ENCODE data around the gene ZNF385B.
"Not testable (repeated sequence)": the region's sequence is repeated elsewhere in the genome, so short reads cannot be mapped to it uniquely, and the experiment has no call there.

ZNF385B gene

DNA sequence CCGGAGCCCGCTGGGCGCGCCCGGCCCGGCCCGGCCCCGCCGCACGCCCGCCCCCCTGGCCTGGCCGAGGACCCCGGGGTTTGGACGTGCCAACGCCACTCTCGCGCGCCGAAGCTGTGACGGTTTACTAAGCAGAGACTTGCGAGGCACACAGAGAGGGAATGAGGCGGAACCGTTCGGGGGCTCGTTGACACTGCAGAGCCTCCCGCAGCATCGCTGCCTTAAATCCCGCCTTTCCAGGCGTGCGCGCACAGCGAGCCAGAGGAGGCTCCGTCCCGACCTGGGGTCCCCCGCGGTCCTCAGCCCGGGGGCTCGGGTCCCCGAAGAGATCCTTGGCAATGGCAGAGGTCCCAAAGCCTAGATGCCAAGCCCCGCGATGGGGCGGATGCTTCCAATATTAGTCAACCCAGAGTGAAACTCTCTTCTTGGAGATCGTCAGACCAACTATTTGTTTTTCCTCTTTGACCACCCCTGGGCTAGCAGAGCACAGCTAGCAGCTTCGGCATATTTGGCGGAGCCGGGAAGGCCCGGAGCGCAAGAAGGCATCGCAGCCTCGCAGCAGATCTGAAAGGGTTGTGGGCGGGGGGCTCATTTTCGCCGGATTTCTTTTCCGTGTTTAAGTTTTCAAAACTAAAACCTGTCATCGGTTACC lies at the start of gene ZNF385B:
TSS of gene ZNF385B (minus strand) at position 197 of the 652 bp plus-strand sequence.
- no peak for DNase-seq

DNA sequence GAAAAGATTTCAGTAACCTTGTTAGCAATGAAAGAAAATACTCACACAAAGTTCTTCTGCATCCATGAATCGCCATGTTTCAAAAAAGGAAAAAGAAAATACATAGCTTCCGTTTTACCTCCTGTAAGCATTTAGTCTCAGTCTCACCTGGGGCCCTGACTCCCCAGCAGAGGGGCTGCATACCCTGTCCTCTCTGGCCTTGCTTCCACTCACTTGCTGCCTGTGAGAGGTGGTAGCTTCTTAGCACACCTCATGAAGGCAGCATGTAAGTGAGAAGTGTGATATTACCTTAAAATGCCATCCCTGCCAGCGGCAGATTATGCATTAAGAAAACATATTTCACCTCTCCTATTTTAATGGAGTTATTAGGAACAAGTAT lies 49.3 kb upstream of the ZNF385B start:
- DNase-seq = no peak

DNA sequence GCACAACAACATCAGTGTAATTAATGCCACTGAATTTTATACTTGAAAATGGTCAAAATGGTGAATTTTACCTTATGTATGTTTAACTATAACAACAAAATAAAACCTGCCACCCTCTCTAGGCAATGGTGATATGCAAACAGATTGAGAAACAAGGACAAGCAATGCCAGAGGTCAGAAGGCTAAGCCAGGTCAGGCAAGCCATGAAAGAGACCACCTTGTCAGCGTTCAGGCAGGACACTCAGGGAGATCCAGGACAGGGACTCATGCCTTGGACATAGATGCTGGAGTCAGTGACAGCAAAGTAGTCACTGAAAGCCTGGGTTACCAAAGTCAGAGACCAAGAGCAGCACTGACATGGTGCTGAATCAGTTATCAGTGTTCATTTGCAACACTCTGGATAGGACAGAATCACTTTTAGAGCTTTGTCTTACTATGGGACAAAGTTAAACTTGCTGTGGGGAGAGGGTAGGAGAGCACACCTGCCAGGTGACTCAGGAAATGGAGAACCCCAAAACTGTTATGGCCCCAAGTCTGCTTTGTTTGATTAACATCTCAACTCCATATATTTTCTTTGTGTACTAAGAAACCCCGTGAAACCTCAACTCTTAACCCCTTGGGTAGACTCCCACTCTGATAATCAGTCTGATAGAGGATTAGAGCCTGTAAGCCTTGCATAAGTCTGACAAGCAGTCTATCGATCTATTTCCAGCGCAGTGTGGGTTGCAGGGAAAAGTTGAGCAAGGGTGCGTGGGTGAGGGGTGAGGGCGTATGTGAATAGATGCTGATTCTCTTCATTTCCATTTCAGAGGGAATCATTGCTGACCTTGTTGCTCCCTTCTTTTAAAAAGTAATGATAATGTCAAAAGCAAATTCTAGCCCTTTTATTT lies 48.7 kb upstream of the ZNF385B start:
- DNase-seq = no peak

DNA sequence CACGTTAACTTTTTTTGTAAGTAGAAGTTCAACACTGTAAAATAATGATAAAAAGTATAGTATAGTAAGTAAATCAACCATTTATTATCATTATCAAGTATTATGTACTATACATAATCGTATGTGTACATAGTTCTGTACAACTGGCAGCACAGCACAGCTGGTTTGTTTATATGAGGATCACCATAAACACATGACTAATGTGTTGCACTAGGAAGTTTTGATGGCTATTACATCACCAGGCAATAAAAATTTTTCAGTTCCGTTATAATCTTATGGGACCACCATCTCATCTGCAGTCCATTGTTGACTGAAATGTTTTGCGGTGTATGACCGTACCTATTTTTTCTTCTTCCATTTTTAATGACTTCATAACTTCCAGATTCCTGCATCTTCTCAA lies 39.2 kb upstream of the ZNF385B start:
- DNase-seq = no peak

DNA sequence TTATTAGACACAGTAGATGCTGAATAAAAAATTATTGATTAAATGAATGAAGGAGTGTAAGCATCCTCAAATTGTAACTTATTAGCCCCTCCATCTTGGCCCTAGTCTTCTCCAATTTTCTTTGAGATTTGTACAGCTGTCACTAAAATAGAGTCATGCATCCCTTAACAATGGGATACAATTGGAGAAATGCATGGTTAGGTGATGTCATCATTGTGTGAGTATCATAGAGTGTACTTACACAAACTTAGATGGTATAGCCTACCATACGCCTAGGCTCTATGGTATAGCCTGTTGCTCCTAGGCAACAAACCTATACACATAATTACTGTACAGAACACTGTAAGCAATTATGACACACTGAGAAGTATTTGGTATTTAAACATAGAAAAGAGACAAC lies 38.3 kb upstream of the ZNF385B start:
- no peak for DNase-seq

DNA sequence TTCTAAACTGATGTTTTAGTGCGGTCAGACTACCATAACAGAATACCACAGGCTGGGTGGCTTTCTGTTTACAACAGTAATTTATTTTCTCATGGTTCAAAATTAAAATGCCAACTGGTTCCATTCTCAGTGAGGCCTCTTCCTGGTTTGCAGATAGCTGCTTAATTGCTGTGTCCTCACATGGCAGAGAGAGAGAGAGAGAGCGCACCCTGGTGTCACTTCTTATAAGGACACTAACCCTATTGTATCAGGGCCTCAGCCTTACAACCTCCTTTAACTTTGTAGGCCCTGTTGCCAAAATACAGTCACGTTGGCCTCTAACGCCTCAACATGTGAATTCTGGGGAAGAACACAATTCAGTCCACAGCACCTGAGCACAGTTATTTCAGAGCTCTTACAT lies 37.5 kb upstream of the ZNF385B start:
- DNase-seq = no peak

DNA sequence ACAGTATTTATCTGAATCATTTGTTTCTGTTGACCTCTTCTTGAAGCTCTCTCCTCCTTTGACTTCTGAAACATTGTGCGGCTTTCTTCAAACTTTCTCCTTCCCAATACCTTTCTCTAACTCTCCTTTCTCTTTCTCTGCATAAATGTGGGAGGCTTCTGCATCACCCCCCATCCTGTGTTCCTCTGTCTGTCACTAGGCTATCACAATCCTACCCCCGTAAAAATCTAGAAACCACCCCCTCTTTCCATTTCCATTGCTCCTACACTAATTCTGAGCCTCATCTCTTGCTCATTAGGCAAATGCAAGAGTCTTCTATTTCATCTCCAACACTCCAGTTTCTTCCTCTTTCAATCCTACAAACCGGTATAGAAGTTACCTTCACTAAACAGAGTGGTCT lies 32.2 kb upstream of the ZNF385B start:
- DNase-seq = no peak

DNA sequence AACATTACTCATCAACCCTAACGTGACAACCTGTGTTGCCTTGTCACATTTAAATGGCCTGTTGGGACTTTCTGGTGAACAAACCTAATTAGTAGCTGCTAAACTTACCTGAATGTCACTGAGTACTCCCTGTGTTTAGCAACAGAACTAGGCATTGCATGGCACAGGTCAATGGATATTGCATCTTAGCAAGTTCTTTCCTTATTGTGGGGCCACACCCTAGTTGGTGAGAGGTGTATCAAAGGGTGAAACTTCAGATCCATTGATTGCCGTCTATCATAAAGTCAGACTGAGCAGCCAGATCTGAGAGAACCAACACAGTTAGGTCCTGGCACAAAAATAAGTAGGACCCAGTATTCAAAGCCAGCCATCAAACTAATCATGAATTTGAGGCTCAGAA lies 29.8 kb upstream of the ZNF385B start:
- no peak for DNase-seq

DNA sequence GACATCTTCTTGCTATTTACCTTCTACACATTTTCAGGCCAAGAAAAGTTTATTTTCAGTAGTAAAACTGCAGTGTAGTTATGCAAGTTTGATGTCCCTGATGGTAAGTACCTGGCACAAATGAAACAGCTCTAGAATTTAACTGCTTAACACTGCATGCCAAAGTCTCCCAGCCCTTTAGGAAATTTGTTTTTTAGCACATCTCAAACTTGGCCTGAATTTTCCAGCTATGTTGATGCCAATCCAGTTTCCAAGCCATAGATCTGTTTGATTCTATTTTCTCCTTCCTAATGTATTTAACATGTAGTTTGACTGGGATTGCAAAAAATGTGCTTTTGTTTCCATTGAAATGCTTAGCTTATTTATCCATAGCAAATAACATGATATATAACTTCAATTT lies 29.3 kb upstream of the ZNF385B start:
- DNase-seq = no peak

DNA sequence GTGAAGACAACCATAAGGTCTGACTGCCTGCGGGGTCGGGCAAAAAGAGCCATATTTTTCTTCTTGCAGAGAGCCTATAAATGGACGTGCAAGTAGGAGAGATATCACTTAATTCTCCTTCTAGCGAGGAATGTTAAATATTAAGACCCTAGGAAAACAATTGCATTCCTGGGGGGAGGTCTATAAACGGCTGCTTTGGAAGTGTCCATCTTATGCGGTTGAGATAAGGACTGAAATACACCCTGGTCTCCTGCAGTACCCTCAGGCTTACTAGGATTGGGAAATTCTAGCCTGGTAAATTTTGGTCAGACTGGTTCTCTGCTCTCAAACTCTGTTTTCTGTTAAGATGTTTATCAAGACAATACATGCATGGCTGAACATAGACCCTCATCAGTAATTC lies 27.2 kb upstream of the ZNF385B start:
- not testable (repeated sequence) for DNase-seq

DNA sequence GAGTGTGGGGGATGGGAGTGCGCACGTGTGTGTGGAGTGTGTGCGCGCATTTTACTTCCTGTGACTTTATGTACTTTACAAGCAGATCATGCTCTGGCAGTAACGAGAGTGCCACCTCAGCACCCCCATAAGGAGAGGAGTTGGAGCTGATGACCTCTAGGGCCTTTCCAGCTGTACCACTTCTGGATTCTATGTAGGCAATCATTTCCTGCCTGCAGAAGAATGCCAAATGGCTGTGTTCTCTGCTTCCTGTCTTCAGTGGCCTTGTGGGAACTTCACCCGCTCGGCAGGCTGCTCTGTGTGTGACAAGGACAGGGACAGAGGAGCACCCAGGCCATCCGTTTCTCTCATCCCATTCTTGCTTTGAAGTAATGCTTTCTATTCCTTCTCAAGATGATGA lies 22.8 kb upstream of the ZNF385B start:
- no peak for DNase-seq

DNA sequence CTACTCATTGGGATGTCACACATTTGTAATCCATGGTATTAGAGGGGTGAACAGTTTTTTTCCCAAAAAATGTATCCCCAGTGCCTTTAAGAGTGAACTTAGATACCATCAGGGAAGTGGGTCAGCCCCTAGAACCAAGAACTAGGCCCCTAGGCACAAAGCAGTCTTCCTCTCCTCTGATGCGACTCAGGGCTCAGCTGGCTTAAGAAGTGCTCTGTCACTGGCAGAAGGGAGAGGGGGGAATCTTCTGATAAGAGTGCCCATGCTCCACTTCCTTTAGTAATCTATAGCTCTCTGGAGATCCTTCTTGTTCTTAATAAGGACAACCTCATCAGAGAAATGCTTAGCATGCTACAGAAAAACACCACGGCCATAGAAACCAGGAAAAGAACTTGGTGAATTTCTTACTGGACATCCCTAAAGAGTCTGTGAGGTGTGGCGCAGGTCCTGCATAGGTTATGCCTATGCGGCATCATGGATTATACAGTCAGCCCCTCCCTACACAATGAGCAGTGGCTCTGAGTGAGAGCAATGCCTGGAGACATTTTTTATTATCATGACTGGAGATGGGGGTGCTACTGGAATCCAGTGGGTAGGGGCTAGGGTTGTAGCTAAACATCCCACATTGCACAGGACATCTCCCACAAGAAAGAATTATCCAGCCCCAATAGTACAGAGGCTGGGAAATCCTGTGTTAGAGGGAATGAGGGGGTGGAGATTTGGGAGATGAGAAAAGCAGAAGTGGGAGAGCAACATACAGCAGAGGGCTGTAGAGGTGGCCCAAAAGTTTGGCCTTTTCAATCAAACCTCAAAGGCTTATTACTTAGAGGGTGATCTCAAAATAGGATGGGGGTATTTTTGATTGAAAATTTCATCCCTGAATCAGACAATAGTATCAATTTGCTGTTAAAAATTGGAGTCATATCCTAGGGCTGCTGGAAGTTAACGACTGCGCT lies 21.7 kb upstream of the ZNF385B start:
- DNase-seq = no peak

DNA sequence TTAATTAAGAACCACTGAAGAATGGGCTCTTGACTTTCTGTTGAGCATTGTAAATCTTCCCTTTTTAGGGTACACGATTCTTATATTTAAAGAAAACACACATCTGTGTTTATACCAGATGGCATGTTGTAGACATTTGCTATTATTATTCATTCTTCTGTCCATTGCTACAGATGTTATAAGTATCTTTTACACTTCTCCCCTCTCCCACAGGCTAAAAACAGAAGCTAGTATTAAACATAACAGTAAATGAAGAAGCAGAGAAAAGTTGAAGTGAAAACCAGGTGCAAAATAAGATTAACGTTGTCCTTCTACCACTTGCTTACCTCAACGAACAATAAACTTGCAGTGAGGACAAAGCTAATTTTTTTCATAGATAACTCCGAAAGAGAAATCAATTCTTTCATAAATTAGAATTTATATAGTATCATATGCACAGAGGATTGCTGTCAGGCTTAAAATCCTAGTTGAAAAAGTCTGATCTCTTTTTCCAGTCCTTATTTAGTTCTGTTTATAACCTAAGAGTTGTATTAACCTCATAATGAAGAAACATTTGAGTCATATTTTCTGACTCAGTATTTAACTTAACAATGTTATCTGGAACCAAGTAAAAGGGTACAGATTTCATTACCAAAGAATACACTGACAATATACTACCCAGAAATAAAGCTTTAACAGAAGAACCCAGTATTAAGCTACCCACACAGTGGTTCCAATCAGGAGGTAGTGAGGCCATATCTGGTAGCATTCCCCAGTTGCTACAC lies 16.4 kb upstream of the ZNF385B start:
- no peak for DNase-seq

DNA sequence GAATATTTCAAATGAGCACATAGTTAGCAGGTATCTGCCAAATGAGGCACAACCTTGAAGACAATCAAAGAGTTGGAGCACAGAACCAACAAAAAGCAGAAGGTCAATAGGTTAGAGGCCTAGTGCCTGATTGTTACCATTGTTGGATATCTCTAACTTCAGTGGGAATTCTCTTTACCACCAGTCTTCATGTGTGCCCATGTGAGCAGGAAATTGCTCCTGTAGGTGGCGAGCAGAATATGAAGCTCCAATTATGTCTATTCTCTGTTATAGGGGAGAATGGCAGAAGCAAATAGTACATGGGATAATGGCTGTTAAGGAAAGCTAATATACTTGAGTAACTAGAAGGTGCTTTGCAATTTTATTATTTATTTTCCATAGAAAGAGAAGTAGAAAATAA lies 14.9 kb upstream of the ZNF385B start:
- no peak for DNase-seq

DNA sequence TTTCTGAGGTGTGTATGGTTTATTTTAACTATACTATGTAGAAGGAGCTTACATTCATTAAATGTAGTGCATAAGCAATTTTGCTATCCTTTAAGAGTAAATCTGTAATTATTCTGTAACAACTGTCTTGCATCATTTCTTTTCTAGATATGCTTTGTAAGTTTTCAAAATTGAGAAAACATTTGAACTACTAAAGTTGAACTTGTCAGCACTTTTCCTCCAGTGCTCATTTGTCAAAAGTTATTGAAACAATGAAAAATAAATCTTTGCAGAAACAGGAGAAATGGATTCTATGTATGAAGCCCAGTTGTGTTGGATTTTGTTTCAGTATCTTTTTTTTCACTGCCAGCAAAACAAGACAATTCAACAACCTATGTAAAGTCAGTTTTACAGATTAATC lies 14.5 kb upstream of the ZNF385B start:
- no peak for DNase-seq

DNA sequence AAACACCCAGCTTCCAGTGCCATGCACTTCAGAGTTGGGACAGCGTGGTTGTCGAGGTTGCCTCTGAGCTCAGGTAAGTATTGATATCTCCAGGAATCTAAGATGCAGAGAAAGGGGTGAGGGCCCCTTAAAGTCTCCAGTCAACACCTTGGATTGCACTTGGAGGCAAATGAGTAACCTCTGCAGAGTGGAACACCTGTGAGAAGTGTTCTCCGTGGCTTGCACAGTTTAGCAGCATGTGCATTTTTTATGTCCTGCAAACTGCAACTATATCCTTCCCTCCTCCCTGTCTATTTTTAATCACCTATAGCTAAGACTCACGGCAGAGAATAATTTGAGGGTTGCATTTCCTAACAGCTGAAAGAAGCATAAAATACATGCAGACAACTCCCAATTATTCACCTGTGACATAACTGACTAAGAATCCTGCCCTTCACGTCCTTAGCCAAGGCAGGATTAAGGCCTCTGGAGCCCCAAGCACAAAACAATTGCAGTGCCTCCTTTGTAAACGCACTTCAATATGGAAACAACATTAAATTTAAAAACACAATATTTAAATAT lies 1.6 kb upstream of the ZNF385B start:
- no peak for DNase-seq

DNA sequence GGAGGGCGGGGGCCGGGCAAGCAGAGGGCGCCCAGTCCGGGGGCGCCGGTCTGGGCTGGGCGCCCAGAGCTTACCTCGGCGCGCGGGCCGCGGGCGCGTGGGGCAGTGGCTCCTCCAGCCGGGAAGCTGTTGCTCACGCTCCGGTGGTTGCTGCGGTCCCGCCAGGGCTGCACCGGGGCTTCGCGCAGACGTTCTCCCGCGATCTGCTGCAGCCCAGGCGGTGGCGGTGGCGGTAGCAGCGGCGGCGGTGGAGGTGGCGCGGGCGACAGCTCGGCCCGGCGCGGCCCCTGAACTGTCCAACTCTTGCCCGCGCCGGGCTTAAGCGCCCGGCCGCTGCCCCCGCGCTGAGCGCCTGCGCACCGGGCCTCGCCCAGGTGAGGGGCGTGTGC lies 391 bp downstream of the ZNF385B start:
- DNase-seq = no peak

DNA sequence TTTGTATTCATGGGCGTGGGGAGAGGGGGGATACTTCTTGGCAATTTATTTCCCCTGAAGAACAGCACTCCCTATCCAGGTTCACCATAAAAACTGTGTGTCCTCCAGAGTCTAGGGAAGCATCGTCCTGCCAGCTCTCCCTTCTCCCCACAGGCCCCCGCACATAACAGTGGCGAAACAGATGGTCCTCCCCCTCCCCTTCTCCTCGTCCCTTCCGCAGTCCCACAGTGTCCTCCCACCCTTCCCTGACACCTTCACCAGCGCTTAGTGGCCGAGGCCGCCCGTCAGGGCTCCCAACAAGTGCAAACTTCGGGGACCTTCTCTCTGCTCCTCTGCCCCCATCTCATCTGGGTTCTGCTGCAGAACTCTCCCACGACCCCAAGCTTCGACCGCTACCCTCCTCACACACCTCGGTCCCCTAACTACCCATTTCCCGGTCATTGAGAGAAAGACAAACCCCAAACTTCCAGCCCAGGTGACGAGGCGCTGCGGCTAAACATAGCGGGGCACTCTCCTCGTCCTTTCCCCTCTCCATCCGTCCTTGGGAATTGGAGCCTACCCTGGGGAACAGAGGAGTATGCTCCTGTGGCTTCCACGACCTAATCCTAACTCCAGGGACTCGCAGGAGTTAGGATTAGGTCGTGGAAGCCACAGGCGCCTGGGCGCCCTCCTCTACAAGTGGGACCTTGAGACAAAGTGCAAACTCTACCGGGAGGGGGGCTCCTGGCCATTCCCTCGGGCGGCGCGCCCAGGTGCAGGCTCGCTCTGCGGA lies 971 bp downstream of the ZNF385B start:
- DNase-seq = no peak

DNA sequence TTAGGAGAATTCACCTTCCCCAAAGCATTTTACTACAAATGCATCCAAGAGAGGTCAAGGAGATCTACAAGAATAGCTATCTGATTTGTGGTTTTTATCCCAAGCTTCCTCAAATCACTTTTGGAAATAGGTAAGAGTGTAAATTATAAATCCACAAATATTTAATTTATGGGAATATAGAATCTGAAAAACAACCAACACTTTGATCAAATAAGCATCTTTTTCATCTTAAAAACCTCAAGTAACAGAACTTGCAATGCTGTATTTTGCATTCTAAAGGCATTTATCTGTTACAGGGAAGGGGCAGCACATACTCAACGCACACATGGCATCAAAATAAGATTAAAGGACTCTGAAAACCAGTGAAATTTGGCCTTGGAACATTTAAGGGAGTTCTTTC lies 1.9 kb downstream of the ZNF385B start:
- no peak for DNase-seq

DNA sequence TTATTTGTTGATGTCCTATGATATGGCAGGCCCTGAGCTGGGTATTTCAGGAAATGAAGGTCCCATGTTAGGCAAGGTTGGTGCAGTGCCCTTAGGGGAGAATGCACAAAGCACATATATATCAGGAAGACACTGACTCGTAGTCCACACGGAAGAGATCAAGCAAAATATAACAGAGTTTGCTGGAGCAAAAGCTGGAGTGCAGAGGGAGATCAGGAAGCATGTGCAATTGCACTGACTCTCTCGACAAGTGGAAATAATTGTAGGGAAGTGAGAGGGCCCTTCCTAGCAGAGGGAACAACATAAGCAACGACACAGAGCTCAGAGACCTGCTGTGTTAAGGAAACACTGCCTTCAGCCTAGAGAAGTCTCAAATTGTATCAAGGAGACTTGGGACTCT lies 4.2 kb downstream of the ZNF385B start:
- DNase-seq = no peak

DNA sequence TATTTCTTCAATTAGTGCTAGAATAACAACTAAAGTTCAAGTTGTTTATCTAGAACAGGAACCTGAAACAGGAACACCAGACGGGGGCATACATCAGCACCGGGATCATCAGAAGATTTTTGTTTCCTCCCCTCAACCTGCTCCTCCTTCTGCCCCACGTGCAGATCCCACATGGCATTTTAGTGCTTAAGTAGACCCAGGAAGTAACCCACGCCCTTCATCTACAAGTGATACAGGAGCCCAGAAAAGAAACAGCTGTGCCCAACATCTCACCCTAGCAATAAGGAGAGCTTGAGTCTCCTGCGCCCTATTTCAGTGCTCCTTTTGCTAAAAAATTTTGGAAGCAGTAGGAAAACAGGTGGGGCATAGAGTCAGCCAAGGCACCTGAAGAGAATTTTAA lies 5.2 kb downstream of the ZNF385B start:
- no peak for DNase-seq

DNA sequence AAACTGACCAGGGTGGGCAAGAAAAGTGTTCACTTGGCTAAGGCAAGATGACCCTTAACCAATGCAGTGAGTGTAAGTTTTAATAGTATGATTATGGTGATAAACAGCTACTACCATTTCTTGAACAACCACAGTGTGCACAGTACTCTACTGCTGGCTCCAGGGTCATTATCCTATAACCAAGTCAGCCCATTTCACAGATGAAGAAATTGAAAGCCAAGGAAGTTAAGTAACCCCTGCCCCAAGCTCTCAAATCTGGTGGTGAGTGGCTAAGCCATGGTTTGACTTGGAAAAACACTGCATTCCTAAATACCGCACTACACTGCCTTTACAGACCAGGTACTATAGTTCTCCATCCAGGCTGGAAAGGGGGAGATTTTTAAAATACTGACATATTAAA lies 5.7 kb downstream of the ZNF385B start:
- no peak for DNase-seq
